Uterus (tissue), 2 donors: ENCODE data around the gene HS6ST3.

Experiments
- POLR2A ChIP-seq, 2 donors: fragments of 450-650 bp; IDR thresholded peaks; one replicate each; pipeline ENCODE4 v1.6.1; 2016; ENCODE audit warnings: antibody characterized with exemption in 2 of 2, mild to moderate bottlenecking in 1 of 2, moderate library complexity in 1 of 2
- TF ChIP-seq, protein P1 (sequence below), 4 experiments: fragments of 200-600 bp in 2 of 4; fragments of 450-650 bp in 2 of 4; sonication (generic) in 2 of 4; IDR thresholded peaks; one replicate each; pipeline ENCODE4 v1.5.1; 2016 to 2019; ENCODE audit warnings: antibody characterized with exemption in 4 of 4, mild to moderate bottlenecking in 2 of 4, moderate library complexity in 1 of 4

- TF ChIP-seq POLR2A (IDR thresholded peaks at IDR 0.05), result no peak
- TF ChIP-seq, protein P1, sequence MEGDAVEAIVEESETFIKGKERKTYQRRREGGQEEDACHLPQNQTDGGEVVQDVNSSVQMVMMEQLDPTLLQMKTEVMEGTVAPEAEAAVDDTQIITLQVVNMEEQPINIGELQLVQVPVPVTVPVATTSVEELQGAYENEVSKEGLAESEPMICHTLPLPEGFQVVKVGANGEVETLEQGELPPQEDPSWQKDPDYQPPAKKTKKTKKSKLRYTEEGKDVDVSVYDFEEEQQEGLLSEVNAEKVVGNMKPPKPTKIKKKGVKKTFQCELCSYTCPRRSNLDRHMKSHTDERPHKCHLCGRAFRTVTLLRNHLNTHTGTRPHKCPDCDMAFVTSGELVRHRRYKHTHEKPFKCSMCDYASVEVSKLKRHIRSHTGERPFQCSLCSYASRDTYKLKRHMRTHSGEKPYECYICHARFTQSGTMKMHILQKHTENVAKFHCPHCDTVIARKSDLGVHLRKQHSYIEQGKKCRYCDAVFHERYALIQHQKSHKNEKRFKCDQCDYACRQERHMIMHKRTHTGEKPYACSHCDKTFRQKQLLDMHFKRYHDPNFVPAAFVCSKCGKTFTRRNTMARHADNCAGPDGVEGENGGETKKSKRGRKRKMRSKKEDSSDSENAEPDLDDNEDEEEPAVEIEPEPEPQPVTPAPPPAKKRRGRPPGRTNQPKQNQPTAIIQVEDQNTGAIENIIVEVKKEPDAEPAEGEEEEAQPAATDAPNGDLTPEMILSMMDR (IDR thresholded peaks at IDR 0.05), result no peak
Observed at GRCh38 chr13:96179309-96179708, 89.4 kb downstream of the HS6ST3 start.
